NCI-H1105 (cell line): ENCODE results near the gene PARD3.
"Not testable (repeated sequence)": the region's sequence is repeated elsewhere in the genome, so short reads cannot be mapped to it uniquely, and the experiment has no call there.

Experiments
- DNase-seq: peaks from one replicate; lab custom pipeline; 2025; lab: John Stamatoyannopoulos, UW

PARD3 gene

GRCh38 chr10:34378297-34378696, 436.8 kb downstream of the PARD3 start:
- no peak for DNase-seq

GRCh38 chr10:34377833-34378232, 437.3 kb downstream of the PARD3 start:
- no peak for DNase-seq

- DNase-seq, result no peak
These were observed 440.6 kb downstream of the PARD3 start for GRCh38 chr10:34374356-34375045.

GRCh38 chr10:34373211-34373610, 441.9 kb downstream of the PARD3 start:
- DNase-seq, result no peak

- DNase-seq, result no peak
These were observed 442.6 kb downstream of the PARD3 start for GRCh38 chr10:34372509-34372908.

GRCh38 chr10:34370126-34370525, 445.0 kb downstream of the PARD3 start:
- DNase-seq, result no peak

GRCh38 chr10:34369120-34369519, 446.0 kb downstream of the PARD3 start:
- DNase-seq, result no peak

GRCh38 chr10:34364253-34365037, 450.7 kb downstream of the PARD3 start:
- DNase-seq, result no peak

- no peak for DNase-seq
These were observed 454.1 kb downstream of the PARD3 start for GRCh38 chr10:34360984-34361383.

- DNase-seq, result no peak
These were observed 455.7 kb downstream of the PARD3 start for GRCh38 chr10:34359435-34359813.

- no peak for DNase-seq
These were observed 456.2 kb downstream of the PARD3 start for GRCh38 chr10:34358729-34359434.

- no peak for DNase-seq
These were observed 458.6 kb downstream of the PARD3 start for GRCh38 chr10:34356463-34356862.

- DNase-seq, result not testable (repeated sequence)
These were observed 461.6 kb downstream of the PARD3 start for GRCh38 chr10:34353530-34353929.

GRCh38 chr10:34352599-34353204, 462.4 kb downstream of the PARD3 start:
- not testable (repeated sequence) for DNase-seq

- no peak for DNase-seq
These were observed 463.9 kb downstream of the PARD3 start for GRCh38 chr10:34351161-34351560.

GRCh38 chr10:34348917-34349485, 466.1 kb downstream of the PARD3 start:
- no peak for DNase-seq

- no peak for DNase-seq
These were observed 467.1 kb downstream of the PARD3 start for GRCh38 chr10:34348021-34348420.

- DNase-seq, result no peak
These were observed 468.0 kb downstream of the PARD3 start for GRCh38 chr10:34347131-34347530.

GRCh38 chr10:34346516-34347100, 468.5 kb downstream of the PARD3 start:
- DNase-seq, result no peak

GRCh38 chr10:34345383-34345782, 469.7 kb downstream of the PARD3 start:
- no peak for DNase-seq

- no peak for DNase-seq
These were observed 471.3 kb downstream of the PARD3 start for GRCh38 chr10:34343764-34344163.

GRCh38 chr10:34341473-34341872, 473.6 kb downstream of the PARD3 start:
- no peak for DNase-seq
